GM12878 (cell line): ENCODE data around the gene BCL2L14. TPM values are rescaled to one million over a fixed set of nuclear protein-coding genes. Genes with fewer than 3 reads are reported as not detected.

Experiments used
- ATAC-seq: fragments of 200-7000 bp; cut with Tn5 transposase; 3 replicates; pipeline ENCODE4 v1.9.1; 2020; ENCODE audit warnings: mild to moderate bottlenecking, moderate library complexity
- BruUV-seq: library from RNA; stranded (reverse); fragments of 400-500 nt; replicated peaks from 2 replicates; lab custom pipeline; 2021; lab: Mats Ljungman, UMichigan
- CTCF ChIA-PET: fragments of 300-600 bp; sonication (Branson Sonifier 250); formaldehyde crosslinking; extraction: SDS; loops from one replicate; lab custom pipeline; 2021; ENCODE audit warnings: inconsistent platforms; lab: Yijun Ruan, JAX
- POLR2A ChIA-PET: fragments of 350-600 bp; formaldehyde crosslinking; extraction: SDS; loops from one replicate; lab custom pipeline; 2021; ENCODE audit warnings: inconsistent platforms; lab: Charles Lee
- RAD21 ChIA-PET: fragments of 300-600 bp; sonication (Branson Sonifier 250); formaldehyde crosslinking; loops from one replicate; lab custom pipeline; 2023; ENCODE audit warnings: antibody characterized with exemption; ENCODE audit not compliant: unreplicated experiment; lab: Charles Lee
- SMC1A ChIA-PET: fragments of 300-600 bp; sonication (Branson Sonifier 250); formaldehyde crosslinking; loops from one replicate; lab custom pipeline; 2023; ENCODE audit not compliant: unreplicated experiment, uncharacterized antibody; lab: Charles Lee
- DNase-seq: peaks from one replicate; pipeline ENCODE4 v3.0.0-alpha.2; 2011; ENCODE audit warnings: low read depth, low spot score
- FAIRE-seq: peaks from 3 replicates; lab custom pipeline; 2011; peaks lifted over from hg19 to GRCh38; lab: Jason Lieb, UNC
- H2AFZ ChIP-seq: 2 replicates; pipeline ENCODE4 v1.6.0; 2011; ENCODE audit warnings: low read depth, low read length, control low read depth; ENCODE audit not compliant: control insufficient read depth
- H3K27ac ChIP-seq: 2 replicates; pipeline ENCODE4 v1.5.1; 2011; ENCODE audit warnings: control low read depth; ENCODE audit not compliant: control insufficient read depth, insufficient read depth
- H3K27me3 ChIP-seq, 2 experiments: replicated peaks in 1 of 2; 2 replicates each; pipeline versions ENCODE4 v1.6.0 to v1.6.1; 2011; ENCODE audit warnings: low read length in 1 of 2; ENCODE audit not compliant: control insufficient read depth in 2 of 2, insufficient read depth in 2 of 2
- H3K36me3 ChIP-seq, 2 experiments: 2 replicates each; pipeline ENCODE4 v1.5.1; 2011; ENCODE audit warnings: low read length in 1 of 2; ENCODE audit not compliant: control insufficient read depth in 2 of 2, insufficient read depth in 2 of 2
- H3K4me1 ChIP-seq: 2 replicates; pipeline ENCODE4 v1.6.1; 2011; ENCODE audit warnings: mild to moderate bottlenecking, low read length, moderate library complexity, mixed read lengths; ENCODE audit not compliant: control insufficient read depth, insufficient read depth
- H3K4me2 ChIP-seq: 2 replicates; pipeline ENCODE4 v1.6.0; 2011; ENCODE audit warnings: control low read depth; ENCODE audit not compliant: control insufficient read depth, insufficient read depth
- H3K4me3 ChIP-seq: fragments of 200-600 bp; sonication (generic); 2 replicates; pipeline ENCODE4 v1.5.1; 2016
- H3K79me2 ChIP-seq: 2 replicates; pipeline ENCODE4 v1.6.0; 2011; ENCODE audit warnings: low read length; ENCODE audit not compliant: control insufficient read depth, insufficient read depth
- H3K9ac ChIP-seq: 2 replicates; pipeline ENCODE4 v1.8.0; 2011; ENCODE audit warnings: low read length, control low read depth, mixed read lengths; ENCODE audit not compliant: control insufficient read depth, insufficient read depth
- H3K9me3 ChIP-seq: replicated peaks from 3 replicates; pipeline ENCODE4 v1.5.1; 2011; ENCODE audit warnings: mild to moderate bottlenecking, low read length; ENCODE audit not compliant: control insufficient read depth, insufficient read depth
- H4K20me1 ChIP-seq: 2 replicates; pipeline ENCODE4 v1.6.0; 2011; ENCODE audit not compliant: control insufficient read depth, insufficient read depth
- IKZF2 ChIP-seq, 2 experiments: fragments of 450-650 bp; IDR thresholded peaks; 2 replicates each; pipeline ENCODE4 v1.6.1; 2017; ENCODE audit warnings: mild to moderate bottlenecking in 2 of 2, moderate library complexity in 2 of 2
- IRF5 ChIP-seq: fragments of 450-650 bp; IDR thresholded peaks from 2 replicates; pipeline ENCODE4 v1.6.1; 2017; ENCODE audit warnings: borderline replicate concordance
- MTA2 ChIP-seq: fragments of 450-650 bp; IDR thresholded peaks from 2 replicates; pipeline ENCODE4 v1.6.1; 2016; ENCODE audit warnings: low read depth, mild to moderate bottlenecking, moderate library complexity
- NRF1 ChIP-seq: conservative IDR thresholded peaks from 2 replicates; pipeline ENCODE4 v1.6.1; 2011; ENCODE audit warnings: mild to moderate bottlenecking, low read depth, low read length, improper control_type of control experiment
- SMARCA5 ChIP-seq: fragments of 450-650 bp; IDR thresholded peaks from 2 replicates; pipeline ENCODE4 v1.6.1; 2017; ENCODE audit warnings: mild to moderate bottlenecking
- ZNF217 ChIP-seq: fragments of 450-650 bp; IDR thresholded peaks from 2 replicates; pipeline ENCODE4 v1.6.1; 2017; ENCODE audit warnings: antibody characterized with exemption, mild to moderate bottlenecking
- ZNF687 ChIP-seq: fragments of 450-650 bp; IDR thresholded peaks from 2 replicates; pipeline ENCODE4 v1.6.1; 2017; ENCODE audit warnings: mild to moderate bottlenecking, moderate library complexity
- in situ Hi-C: fragments of 300-500 bp; cut with MboI; formaldehyde crosslinking; loops from 9 replicates; pipeline ENCODE4 v1.14.3; 2018; ENCODE audit warnings: mixed read lengths
- intact Hi-C: fragments of 100-400 bp; cut with micrococcal nuclease; formaldehyde crosslinking; loops from one replicate; pipeline ENCODE4 v1.14.2; 2022; ENCODE audit not compliant: unreplicated experiment
- polyA plus RNA-seq, 11 experiments: library from polyadenylated mRNA; depleted of rRNA in 4 of 11; unstranded in 6 of 11; stranded (reverse) in 5 of 11; fragments of >200 nt; fragmentation: Nextera tagmentation in 4 of 11; fragmentation: Illumina TruSeq in 1 of 11; extraction: Ambion mirVana in 4 of 11; extraction: Trizol in 1 of 11; gene quantifications; 1 replicate in 1 of 11; 2 replicates in 10 of 11; pipeline versions ENCODE4 v1.2.1 to v1.2.3, GENCODE V29; 2011 to 2016; ENCODE audit warnings: inconsistent platforms in 2 of 11, missing spikeins in 2 of 11, low read depth in 1 of 11
- total RNA-seq, 4 experiments: library from RNA; depleted of rRNA in 3 of 4; stranded (reverse); fragments of >200 nt in 3 of 4; fragmentation: Illumina TruSeq in 1 of 4; extraction: Trizol in 1 of 4; gene quantifications; 2 replicates each; pipeline versions ENCODE4 v1.2.1 to v1.2.3, GENCODE V29; 2013 to 2021

The BCL2L14 gene
- total and polyA plus RNA-seq, 10 of the 15 experiments (the other 5 are each of a cell fraction or from before 2014, with no cell fraction given), result 0.59 to 2.5 (median 0.90) TPM

- RAD21 ChIA-PET, result interaction anchor here (0.9 to 6.5 kb wide), 4 partner anchors 278 to 456 kb away, joined by 3 to 201 read pairs (median 4); no protein-coding TSS in a partner anchor
- H4K20me1 ChIP-seq, result no peaks in the 10 kb centered on the region
- H3K27ac ChIP-seq, result no peak overlapping the region
- intact Hi-C loops (loop anchor here (2.0 kb wide), 1 partner anchor 290 kb away; no protein-coding TSS in a partner anchor), in situ Hi-C loops (no loop called here)
- no peak overlapping the region for H3K4me2 ChIP-seq
- H3K9ac ChIP-seq, result no peak overlapping the region
- H3K79me2 ChIP-seq, result peaks cover 13% of the 10 kb centered on the region
- FAIRE-seq (no peak), DNase-seq (no peak), ATAC-seq (no peak)
- CTCF ChIA-PET, result interaction anchor here (0.6 to 11.3 kb wide), 13 partner anchors 27 to 530 kb away, joined by 3 to 278 read pairs (median 4); partner anchors contain the start of gene BCL2L14
- peaks cover 19% of the 10 kb centered on the region for H3K4me1 ChIP-seq
- H2AFZ ChIP-seq, result no peak overlapping the region
- POLR2A ChIA-PET, result interaction anchor here (0.6 to 1.7 kb wide), 2 partner anchors 146 to 457 kb away, joined by 3 to 4 read pairs; no protein-coding TSS in a partner anchor
- no peak overlapping the region for H3K4me3 ChIP-seq
- SMC1A ChIA-PET, result interaction anchor here (0.7 to 8.7 kb wide), 8 partner anchors 8 to 467 kb away, joined by 3 to 214 read pairs (median 4); partner anchors contain the start of gene BCL2L14
- peak; percentile 72; the same call in 1 of the 2 replicates for TF ChIP-seq ZNF217
- TF ChIP-seq NRF1, result no peak
- no peak for TF ChIP-seq IRF5
- no peak for TF ChIP-seq IKZF2 (IDR thresholded peaks at IDR 0.05)
- TF ChIP-seq SMARCA5, result peak; percentile 76; the same call in 1 of the 2 replicates
- no peak for TF ChIP-seq ZNF687
- TF ChIP-seq MTA2, result peak; percentile 4; the same call in 1 of the 2 replicates
- BruUV-seq, result no TSS peak
- H3K9me3 ChIP-seq, result peaks cover 2% of the 10 kb centered on the region; the same call in 2 of the 3 replicates
- no peaks in the 10 kb centered on the region for H3K27me3 ChIP-seq
- no peaks in the 10 kb centered on the region for H3K36me3 ChIP-seq
Observed at GRCh38 chr12:12036901-12037300, 33.8 kb upstream of the BCL2L14 start.
